CD1c-positive myeloid dendritic cell (primary cell): Measurements from ENCODE around the gene PCDH1.

Source experiments
- DNase-seq: peaks from one replicate; pipeline ENCODE4 v3.0.0-alpha.2; 2016; ENCODE audit errors: extremely low spot score

The PCDH1 gene

DNA sequence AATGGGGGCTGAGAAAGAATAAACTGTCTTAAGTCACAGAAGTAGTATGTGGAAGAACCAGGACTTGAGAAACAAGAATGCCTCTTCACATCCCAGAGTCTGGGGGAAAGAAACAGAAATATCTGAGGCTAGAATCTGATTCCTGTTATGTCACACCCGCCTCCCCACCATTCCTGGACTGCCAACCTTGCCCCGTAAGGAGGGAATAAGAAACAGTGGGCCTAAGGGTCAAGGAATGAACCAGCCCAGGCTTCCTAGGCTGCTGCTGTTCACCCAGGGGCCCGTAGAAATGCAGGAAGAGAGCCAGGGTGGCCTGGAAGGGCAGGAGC is 4.3 kb downstream of the PCDH1 start:
- DNase-seq = no peak

DNA sequence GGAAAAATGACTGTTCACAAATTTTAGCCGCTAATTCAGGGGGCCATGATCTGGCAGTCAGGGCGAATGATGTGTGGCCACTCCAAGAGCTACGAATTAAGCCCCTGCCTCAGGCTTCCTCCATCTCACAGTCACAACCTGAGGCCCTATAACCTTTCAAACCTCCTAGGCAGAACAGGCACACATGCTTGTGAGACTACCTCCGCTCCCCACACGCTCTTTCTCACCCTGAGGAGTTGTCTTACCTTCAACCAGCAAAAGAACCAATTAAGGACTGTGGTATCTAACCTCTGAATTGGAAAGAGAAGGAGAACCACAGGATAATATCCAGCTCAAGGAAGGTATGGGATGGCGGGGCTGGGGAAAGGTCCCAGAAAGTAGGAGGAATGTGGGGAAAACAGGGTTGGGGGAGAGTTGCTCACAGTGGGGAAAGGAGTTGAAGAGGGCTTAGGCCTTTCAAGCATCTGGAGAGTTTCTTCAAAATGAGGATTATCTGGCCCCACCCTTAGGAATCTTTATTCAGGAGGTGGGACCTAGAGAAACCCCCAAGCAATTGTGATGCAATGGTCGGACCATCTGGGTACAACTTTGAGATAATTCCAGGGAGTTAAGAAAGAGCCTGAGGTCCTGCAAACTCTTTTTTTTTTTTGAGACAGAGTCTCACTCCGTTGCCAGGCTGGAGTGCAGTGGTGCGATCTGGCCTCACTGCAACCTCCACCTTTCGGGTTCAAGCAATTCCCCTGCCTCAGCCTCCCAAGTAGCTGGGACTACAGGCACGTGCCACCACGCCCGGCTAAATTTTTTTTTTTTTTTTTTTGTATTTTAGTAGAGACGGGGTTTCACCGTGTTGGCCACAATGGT is 5.5 kb downstream of the PCDH1 start:
- DNase-seq = no peak

DNA sequence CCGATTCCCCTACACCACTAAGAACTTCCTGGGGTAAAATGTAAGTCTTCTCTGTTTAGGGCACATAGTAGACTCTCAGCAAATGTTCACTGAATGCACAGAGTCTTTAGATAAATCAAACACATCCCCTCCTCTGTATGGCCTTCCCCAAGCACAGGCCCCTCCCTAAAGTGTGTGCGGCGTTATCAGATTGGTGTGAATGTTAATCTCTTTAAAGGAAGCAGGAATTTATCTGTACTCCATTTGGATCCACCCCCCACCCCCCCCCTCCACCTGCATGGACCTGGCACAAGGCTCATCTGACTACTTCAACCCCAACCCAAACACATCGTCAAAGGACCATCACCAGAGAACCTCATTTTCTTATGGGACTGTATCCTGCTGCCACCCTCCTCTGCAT is 6.3 kb downstream of the PCDH1 start:
- DNase-seq = no peak

DNA sequence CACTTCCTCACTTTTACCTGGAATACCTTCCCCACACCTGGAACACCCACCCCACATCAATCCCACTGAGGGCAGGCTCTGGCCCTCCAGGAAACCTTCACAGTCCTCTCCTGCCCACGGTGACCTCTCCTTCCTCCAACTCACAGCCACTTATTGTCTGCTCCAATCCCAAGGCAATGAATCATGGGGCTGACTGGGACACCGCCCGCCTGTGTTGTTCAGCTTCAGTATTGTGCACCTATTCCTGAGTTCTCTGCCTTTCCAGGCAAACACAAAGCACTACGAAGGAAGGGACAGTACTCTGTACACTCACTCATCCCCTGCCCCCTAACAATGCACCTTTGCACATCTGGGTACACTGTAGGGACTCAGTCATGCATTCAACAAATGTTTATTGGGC is 7.3 kb downstream of the PCDH1 start:
- no peak for DNase-seq

DNA sequence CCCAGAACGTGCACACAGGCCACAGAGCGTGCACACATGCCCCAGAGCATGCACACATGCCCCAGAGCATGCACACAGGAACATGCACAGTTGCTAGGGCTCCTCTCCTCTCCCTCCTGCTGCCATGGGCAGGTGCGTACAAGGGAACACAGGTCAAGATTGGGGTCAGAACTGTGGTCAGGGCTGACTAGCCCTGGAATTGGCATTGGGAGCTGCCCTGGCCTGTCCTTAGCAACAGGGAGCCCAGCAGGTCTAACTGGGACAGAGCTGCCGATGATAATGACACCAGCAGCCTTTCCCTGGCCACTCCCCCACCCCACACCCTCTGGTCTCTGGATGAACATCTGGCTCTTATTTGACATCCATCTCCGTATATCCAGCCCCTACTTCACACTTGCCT is 8.0 kb downstream of the PCDH1 start:
- DNase-seq = no peak

DNA sequence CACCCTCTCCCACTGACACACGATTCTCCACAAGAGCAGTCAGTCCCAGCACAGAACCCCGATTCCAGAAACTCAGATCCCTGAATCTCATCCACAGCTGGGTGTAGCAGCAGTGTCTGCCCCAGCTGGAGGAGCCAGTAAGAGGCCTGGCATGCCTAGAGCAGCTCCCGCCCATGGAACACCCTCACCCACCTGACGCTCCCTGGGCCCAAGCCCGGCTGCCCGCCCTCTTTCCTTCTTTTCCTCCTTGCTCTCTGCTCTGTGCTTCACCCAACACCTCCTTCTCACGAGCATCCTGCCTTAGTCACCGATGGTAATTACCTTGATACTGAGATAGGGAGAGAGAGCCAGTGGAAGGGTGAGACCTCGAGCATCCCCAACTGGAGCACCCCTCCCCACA is 8.7 kb downstream of the PCDH1 start:
- no peak for DNase-seq

DNA sequence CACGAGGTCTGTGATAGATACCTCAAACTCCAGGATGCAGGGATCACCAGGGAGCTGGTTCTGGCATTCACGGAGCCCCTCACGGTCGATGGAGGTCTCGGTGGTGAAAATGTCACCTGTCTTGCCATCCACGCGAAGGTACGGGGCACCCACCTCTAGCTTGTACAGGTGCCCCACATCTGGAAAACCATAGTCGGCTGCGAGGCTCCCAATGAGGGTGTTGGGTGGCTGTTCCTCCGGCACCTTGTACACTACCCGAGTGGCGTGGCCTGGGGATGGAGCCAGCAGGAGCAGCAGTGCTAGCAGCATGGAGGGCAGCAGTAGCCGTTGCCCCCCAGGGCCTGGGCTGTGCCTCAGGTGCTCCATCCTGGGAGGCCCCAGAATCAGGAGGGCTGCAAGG is 9.2 kb downstream of the PCDH1 start:
- no peak for DNase-seq

DNA sequence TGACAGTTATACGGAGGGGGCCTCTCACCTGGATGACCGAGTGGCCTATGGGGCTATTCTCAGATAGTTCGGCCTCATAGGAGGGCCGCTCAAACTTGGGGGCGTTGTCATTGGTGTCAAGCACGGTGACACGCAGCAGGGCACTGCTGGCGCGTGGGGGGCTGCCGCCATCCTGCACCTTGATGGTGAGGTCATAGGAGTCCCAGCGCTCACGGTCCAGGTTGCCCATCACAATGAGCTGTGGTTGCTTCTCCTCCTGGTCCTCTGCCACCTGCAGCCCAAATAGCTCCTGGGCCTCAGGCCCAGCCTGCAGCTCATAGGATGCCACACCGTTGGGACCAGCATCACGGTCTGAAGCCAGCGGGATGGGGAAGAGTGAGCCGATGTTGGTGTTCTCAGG is 9.7 kb downstream of the PCDH1 start:
- no peak for DNase-seq

DNA sequence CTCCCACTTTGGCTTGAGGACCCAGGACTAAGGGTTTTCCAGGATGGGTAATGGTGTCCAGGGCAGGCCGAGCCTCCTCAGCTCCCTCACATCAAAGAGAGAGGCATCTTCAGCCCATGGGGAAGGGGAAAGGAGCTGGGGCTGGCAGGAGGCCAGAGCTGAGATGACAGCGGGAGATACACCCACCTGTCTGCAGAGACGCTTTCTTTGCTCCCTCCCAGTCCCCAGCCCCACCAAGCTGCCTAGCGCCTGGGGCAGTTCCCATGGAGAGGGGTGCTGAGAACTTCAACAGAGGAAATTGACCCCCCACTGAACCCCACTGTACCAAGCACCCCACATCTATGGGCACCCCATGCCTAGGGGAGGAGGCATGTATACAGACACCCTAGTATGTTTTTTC is 10.6 kb downstream of the PCDH1 start:
- no peak for DNase-seq

DNA sequence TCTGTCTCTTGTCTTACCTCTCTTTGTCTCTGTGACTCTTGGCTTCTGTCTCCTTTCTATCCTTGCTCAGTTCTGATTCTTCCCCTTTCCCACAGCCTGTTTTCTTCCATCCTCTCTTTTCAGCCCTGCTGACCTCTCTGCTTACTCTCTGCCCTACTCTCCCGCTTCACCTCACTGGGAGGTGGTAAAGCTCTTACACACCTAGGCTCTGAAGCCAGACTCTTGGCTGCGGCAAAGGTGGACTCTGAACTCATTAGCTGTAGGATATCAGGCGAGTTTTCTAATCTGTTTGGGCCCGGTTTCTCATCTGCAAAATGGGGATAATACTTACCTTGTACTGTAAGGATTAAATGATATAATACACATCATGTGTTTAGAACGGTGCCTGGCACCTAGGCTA is 11.1 kb downstream of the PCDH1 start:
- no peak for DNase-seq

DNA sequence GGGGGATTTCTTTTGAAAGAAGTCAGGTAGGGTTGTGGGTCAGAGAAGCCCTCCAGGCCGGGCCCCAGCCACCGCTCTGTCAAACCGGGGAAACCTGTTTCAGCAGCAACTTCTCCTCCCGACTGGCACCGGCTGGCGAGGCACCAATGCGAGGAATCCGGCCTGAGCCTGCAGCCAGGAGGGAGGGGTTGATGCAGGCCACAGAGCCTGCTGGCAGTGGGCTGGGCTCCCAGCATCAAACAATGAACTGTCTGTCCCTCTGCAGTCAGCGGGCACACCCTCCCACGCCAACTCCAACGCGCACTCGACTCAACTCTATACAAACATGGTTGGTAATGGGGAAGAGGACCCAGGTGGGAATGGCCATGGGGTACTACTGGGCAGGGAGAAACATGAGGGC is 12.1 kb downstream of the PCDH1 start:
- no peak for DNase-seq

DNA sequence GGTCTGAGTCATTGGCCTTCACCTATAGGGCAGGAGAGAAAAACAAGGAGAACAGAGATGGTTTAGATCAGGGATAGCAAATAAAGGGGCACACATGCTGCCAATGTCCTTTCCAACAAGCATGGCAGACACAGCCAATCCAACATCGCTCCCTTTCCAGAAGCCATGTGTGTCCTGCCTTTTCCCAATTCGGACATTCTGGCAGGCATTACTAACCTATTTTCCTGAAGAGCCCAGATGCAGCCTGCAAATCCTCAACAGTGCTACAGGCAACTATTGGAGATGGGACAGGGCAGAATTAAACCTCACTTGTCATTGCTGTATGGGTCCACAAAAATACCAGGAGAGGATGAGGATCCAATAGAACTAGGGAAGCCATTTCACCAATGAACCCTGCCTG is 12.8 kb downstream of the PCDH1 start:
- no peak for DNase-seq

DNA sequence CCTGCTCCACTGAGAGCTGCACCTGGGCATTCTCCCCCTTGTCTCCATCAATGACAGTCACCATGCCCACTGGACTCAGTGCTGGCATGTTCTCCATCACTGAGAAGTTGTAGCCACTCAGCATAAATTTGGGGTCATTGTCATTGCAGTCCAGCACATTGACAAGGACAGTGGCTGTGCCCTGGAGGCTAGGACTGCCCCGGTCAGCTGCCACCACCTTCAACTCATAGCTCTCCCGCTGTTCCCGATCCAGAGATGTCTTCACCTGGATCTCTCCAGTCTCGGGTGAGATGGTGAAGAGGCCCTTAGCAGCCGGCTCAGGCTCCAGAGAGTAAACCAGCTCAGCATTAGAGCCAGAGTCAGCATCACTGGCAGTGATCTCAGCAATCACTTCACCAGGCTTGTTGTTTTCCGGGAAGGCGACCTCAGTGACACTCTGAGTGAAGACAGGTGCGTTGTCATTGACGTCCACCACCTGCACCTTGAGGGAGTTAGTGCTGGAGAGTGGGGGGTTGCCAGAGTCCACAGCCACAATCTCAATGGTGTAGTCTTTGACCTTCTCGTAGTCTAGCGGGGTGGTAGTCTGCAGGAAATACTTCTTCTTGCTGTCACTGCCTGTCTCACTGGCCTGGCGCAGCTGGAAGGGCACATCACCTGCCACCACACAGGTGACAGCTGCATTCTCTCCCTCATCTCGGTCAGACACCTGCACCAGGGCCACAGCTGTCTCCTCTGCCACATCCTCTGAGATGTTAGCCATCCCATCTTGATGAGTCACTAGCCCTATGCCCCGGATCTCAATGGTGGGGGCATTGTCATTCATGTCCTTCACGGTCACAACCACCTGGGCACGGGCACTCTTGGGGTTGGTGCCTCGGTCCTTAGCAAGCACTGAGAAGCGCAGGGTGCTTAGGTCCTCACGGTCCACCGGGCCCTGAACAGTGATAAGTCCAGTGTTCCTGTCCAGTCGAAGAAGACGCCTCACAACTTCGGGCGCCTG is 13.5 kb downstream of the PCDH1 start:
- no peak for DNase-seq

DNA sequence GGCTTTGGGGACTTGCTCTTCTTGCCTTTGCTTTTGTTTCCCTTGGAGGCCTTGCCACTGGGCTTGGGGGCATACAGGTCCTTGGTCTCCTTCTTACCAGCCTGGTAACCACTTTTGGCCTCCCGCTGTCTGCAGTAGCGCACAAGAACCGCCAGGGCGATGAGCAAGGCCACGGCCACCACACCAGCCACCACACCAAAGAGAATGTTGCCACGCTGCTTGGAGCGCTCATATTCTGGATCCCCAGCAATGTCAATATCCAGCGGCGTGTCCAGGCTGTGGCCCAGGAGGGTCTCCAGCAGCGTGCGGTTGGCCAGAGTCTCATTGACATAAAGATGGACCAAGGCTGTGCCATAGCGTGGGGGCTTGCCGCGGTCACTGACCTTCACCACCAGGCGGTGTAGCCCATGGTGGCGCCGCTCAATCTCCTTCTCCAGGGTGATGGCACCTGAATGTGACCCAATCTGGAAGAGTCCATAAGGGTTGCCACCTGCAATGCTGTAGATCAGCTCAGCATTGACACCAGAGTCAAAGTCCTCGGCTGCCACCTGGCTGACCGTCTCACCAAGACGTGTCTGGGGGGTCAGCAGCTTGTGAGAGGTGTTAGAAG is 14.5 kb downstream of the PCDH1 start:
- no peak for DNase-seq

DNA sequence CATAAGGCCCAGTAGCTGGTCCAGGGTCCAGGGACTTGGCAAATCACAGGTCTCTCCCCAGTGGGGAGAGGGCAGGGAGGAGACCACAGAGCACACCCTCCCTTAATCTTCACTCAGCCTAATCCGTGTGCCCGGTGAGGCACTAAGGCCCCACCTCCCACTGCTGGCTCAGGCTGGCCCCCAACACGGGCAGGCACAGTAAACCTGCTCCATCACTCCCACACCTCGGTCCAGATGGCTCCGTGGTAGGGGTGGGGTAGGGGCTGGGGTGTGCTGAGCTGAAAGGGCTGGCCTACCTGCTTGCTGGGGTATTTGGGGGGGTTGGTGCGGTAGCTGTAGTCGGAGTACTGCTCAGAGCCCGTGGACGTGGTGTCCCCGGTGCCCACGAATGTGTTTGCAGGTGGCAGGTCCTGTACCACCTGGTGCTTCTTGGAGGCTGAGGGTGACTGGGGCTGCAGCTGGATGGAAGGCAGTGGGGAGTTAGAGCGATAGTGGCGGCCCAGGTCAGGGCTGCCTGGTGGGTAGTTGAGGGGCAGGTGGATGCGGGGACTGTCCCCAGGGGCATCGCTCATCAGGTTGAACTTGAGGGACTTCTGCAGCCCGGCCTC is 15.2 kb downstream of the PCDH1 start:
- DNase-seq = no peak

DNA sequence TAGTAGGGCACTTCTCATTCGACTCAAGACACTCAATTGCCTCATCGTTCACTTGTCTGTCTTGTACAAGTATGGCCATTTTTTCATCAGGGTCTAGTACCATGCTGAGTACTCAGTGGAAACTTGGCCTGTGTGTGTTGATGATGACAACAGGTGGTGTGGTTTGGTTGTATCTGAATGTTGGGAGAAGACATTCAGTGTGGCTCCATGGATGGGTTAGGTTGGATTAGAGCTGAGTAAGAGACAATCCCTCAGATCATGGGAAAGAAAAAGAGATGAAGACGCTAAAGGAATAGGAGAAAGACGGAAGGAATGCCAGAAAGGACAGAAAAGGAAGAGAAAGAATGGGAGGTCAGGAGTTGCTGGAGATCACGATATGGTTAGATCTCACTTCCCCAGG is 17.0 kb downstream of the PCDH1 start:
- DNase-seq = no peak

DNA sequence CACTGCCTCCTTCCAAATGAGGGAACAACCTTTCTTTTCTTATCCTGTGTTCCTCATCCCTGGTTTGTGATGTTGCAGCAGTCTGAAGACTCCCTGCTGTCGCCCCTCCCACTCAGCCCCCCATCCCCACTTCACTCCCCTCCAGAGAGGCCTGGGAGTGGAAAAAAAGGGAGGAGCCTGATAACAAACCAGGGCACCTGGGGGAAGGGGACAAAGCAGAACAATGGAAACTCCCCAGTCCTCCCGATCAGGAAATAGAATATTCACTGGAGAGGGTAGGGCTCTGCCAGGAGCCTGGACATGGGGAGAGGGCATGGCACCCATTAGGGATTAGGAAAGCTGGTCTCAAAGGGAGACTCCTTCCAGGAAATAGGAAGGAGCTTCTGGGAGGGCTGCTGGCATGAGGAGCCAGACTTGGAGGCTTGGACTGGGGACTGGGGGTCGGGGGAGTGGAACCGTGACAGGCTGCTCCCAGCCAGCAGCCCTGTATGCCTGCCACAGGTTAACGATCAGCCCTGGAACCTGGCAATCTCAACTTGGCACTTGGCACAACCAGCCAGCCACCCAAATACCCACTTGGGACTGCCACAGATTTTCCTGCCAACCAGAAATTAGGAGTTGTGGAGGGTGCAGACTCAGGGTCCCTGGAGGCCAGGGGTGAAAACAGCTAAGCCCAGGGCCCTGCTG is 20.0 kb downstream of the PCDH1 start:
- no peak for DNase-seq

DNA sequence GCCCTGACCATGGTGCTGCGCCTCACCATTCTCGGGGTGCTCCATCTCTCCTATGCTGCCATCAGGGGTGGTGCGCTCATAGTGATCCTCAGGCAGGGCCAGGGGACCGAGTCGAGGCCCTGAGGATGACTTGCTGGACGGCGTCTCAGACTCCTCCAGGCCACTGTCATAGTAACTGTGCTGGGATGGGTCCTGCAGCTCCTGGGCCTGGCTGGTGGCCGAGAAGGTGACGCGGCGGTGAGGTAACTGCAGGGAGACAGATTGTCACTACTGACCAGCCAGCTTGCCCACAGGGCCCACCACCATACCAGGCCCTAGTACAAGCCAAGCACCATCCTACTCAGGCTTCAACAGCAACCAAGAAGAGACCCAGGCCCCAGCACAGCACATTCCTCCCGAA is 21.0 kb downstream of the PCDH1 start:
- DNase-seq = no peak

DNA sequence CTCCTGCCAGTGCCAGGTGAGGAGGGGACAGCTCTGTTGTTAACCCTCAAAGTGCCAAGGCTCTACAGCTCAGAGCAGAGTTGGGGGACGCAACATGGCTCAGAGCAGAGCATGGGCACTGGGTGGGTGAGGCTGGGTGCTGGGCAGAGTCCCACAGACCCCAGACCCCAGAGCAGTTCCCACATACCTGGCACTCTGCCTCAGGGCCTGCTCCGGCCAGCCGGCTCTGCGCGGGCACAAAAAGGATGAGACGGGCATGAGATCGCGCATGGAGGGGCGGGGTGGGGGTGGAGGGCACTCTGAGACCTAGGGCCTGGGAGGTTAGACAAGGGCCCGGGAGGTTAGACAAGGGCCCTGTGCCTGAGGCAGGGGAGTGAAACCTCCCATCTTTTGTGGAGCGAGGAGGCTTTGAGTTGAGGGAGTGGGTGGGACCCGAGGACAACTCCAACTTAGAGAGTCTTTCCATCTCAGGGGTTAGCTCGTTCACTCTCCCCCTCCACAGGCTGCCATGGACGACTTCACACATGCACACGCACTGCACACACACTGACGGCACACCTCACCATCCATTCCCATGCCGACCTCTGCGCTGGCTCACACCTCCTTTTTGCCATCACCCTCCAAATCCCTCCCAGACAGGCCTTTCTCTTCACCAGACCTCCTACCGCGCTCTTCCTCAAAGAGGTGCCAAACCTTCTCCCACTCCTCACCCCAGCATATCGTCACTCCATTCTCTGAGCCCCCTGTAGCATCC is 22.0 kb downstream of the PCDH1 start:
- no peak for DNase-seq

DNA sequence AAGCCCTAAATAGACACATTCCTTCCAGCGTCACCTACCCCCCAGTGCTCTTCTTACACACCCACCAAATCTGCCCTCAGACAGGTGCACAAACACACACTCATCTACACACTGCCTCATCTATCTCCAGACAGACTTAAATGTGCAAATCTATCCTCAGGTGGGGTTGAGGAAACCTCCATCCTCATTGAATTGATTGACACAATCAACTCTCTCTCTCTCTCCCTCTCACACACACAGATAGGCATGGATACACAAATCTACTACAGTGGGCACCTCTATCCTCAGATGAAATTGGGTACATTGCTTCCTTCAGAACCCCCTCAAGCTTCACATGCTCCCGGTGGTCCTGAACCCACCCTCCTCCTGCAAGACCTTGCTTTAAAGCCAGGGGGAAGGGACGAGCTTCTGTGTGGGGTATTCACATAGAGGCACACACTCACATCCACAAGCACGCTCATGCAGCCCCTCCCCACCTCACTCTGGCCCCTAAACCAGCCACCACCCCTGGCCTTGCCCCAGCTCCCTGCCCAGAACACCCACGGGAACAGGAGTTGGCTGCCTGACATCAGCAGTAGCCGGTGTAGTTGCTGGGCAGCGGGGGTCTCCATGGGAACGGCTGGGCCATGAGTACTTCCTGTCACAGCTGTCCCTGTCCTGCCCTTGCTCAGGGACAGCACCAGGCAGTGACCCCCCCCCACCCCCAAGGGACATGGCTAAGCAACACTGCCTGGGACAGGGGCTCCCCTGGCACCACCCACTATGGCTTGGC is 22.8 kb downstream of the PCDH1 start:
- no peak for DNase-seq
